GM19463 (cell line): ENCODE results near the gene TSPAN18.

ENCODE experiments used
- ATAC-seq: cut with Tn5 transposase; IDR thresholded peaks from one replicate; pipeline ENCODE4 v1.9.1; 2021; ENCODE audit warnings: mild to moderate bottlenecking, moderate library complexity; ENCODE audit not compliant: unreplicated experiment

Gene TSPAN18

DNA sequence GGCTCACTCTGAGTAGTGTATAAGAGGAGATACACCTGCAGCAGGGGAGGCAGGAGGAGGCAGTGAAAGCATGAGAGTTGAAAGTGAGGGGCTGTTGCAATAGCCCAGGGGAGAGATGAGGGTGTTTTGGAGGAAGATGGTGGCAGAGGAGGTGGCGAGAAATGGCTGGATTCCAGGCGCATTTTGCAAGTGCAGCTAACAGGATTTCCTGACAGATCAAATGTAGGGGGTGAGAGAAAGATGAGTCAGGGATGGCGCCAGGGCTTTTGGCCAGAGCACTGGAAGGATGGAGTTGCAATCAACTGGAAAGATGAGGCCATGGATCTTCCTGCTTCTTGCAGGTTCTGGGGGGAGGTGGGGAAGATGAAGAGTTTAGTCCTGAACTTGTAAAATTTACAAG lies 16.8 kb upstream of the TSPAN18 start:
- no peak for ATAC-seq

DNA sequence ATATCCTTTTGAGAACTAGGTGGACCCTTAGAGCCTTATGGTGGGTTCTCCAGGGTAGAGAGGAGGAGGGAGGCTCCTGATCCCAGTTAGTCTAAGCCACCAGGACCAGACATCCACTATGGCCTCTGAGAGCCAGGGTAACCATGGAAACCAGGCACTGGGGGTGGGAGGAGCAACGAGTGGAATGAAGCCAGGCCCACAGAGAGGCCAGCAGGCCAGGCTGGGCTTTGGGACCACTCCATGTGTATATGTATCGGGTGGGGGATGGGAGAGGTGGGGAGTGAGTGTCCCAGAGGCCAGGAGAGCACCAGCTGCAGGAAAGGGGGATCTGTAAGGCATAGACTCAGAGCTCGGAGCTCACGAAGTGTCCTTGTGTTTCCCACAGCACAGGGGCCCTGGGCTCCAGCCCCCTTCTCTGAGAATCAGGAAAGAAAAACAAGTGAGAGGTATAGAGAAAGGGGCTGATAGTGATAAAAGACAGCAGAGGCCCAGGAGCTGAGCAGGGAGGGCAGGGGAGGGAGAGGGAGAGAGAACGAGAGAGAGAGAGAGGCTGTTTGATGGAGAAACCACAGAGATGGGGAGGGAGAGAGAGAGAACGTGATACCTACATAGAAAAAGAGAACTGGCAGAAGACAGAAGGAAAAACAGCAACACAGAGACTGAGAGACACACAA lies 15.5 kb upstream of the TSPAN18 start:
- no peak for ATAC-seq

DNA sequence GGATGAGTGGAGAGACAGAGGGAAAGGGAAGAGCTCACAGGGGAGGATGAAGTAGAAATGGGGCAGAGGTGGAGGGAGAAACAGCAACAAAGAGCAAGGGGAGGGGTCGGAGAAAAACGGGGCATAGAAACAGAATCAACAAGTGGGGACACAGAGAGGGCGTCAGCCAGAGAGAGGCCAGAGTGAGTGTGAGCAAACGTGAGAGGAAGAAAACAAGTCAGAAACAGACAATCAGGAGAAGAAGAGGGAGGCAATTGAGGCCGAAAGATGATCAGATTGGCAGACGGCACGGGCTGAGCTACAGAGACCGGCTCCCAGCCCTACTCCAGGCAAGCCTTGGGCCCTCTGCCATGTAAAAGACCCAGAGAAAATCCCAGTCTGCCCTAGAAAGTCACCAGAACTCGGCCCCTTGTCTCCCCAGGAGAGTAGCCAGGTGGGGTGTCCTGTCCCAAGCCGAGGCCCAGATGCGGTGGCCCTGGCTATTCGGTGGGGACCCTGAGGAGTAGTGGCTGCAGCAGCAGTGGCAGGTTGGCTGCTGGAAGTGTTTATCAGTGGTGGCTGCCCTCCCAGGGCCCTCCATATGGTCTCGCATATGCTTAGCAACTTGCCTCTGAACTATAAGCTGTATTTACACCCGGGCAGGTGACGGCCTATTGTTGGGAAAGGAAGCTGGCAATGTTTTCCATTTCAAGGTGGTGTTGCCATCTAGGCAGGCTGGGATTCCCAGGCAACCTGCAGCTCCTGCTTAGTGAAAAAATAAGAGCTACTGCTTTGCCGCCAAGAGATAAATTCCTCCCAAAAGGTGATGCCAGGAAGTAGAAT lies 14.8 kb upstream of the TSPAN18 start:
- ATAC-seq: no peak

DNA sequence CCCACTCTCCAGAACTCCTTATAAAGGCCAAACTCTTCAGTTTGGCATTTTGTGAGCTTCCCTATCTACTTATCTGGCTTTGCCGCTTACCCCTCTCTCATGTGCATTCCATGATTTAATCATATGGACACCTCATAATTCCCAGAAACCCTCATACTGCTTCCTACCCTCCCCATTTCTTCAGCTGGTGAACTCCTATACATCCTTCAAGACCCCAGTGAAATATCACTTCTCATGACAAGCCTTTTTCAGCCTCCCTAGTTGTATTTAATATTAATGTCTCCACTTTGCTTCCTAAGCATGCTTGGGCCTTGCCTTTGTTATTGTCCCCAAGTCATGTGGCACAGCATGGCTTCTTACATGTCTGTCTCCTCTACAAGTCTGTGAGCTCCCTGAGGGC lies 13.7 kb upstream of the TSPAN18 start:
- ATAC-seq: no peak

DNA sequence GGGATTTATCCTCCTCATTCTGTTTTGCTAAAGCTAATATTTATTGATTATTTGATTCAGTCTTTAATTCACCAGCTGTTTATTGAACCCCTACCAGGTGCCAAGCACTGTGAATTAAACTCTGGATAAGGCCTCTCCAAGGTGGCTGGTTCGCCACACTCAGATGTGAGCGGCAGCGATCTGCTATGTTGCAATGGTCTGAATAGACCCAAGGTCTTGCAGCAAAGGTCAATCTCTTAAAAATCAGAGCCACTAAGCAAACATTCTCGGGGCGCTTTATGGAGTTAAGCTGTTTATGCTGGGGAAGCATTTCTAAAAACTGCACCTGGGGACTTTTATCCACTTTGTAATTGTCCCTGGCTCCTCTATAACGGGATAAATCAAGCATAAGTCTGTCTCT lies 10.5 kb upstream of the TSPAN18 start:
- ATAC-seq: no peak

DNA sequence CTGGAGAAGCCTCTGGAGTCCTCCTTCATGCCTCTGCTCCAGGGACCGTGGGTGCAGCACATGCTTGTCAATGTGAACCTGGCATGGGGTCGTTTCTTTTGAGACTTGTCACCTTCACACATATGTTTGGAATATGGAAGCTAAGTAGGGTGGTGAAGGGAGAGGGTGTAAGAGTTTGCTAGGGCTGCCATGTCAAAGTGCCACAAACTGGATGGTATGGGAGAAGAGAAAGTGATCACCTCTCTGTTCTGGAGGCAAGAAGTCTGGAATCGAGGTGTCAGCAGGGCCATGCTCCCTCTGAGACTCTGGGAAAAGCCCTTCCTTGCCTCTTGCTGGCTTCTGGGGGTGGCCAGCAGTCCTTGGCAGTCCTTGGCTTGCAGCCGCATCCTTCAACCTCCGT lies 8.7 kb upstream of the TSPAN18 start:
- no peak for ATAC-seq

DNA sequence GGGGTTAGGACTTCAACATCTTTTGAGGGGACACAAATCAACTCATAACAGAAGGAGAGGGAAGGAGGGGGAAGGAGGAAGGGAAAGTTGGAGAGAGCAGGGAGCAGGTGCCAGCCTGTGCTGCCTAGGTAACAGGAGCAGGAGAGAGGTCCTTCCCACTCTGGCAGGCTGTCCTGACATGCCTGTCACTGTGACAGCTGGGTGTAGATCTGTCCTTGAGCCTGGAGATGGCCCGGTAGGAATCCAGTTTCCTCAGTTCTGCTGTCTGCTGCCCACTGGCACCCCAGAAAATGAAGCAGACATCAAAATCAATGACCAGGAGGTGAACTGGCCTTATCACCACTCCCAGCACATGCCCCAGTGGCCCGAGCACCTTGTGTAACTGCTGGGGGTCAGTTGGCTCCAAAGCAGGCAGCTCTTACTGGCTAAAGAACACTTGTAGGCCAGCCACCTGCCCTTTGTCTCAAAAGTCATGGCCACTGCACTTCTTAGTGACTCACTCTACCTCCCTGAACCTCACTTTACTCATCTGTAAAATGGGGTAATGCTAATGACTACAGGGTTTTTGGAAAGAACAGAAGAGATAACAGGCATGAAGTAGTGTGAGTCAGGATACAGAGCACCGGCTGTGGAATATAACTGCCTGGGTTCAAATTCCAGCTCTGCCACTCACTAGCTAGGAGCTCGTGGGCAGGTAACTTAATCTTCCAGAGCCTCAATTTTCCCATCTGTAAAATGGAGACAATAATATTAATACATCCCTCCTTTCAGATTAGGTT lies 8.0 kb upstream of the TSPAN18 start:
- no peak for ATAC-seq

DNA sequence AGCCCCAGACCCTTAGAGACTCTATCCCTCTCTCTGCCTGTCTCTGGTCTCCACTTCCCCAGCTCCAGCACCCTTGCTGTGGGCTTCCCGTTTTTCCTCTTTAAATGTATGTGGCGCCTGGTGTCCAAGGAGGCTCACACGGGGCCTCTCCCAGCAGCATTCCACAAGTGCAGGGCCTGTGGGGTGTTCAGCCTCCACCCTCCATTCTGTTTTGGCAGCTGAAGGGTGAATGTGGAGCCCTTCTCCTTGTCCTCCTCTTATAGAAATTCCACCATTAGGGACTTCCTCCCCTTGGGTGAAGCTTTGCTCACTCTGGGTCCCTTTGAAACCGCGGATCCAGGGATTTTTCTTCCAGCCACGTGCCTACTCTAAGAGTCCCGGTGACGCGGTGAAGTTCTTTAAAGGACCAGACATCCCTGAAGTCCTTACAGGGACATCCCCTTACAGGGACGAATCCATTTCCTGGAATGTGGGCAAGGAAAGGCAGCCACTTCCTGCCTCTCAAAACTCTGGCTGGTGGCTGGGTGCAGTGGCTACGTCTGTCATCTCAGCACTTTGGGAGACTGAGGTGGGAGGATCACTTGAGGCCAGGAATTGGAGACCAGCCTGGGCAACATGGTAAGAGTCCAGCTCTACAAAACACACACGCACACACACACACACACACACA lies 1.6 kb upstream of the TSPAN18 start:
- no peak for ATAC-seq

DNA sequence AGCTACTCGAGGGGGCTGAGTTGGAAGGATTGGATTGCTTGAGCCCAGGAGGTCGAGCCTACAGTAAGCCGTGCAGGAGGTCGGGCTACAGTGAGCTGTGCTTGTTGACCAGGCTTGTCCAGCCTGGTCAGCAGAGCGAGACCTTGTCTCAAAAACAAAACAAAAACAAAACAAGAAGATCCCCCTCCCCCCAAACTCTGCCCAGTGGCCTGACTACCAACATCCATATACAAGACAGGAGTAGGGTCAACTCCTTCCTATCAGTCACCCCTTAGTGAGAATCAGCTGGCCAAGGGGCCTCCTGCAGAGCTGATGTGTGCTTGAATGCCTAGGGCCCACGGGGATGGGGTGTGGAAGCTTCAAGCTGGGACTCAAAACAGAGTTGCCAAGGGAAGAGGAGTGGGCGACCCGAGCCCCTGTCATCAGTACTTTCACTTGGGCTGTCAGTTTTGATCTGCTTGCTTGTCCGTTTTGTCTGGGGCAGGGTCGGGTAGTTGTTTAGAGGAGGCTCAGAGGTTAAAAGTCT lies 942 bp upstream of the TSPAN18 start:
- peak; percentile 19 for ATAC-seq

DNA sequence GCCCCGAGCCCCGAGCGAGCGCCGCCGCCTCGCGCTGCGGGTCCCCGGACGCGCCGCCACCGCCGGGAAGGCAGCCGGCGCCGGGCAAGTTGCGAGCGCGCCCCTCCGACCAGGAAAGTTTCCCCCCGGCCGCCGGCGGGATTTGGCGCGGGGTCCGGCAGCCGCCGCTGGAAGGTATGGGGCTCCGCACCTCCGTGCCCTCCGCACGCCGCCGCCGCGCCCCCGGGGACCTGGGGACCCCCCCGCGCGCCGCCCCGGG lies 281 bp downstream of the TSPAN18 start:
- no peak for ATAC-seq

DNA sequence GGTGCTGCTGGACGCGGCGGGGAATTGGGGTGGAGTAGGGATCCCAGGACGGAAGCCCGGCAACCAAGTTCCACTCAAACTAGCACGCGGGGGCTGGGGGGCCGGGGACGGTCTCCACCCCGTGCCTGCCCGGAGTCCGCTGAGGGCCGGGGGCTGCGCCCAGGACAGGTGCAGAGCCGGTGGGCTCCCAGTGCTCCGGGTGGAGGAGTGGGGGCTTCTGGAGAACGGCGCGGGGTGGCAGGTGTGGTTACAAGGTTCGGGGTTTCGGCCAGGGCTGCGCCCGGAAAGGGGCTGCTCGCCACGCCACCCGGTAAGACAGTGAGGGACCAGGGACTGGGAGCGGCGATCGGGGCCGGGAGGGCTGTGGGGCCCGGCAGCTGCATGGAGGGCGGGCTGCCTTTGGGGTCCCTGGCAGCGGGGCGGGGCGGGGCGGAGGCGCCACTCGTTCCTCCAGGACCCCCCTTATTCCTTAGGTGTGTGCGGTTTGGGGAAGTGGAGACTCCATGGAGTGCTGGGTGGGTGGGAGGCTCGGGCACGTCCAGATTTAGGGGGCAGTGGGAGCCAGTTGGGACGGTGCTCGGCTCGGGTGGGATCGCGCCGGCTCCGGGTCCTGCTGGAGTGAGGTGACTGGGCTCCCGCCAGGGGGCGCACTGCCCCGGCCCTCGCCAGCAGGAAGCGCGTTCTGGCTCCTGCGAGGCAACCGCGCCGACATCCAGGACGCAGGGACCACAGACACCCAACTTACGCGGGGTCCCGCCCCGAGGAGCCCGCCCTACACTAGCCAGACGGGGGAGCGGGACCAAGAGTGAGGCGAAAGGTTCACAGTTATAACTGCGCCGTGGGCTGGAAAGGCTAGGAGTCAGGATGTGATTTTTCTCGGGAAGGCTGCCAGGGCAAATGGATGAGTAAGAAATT lies 868 bp downstream of the TSPAN18 start:
- ATAC-seq: peak; percentile 52

DNA sequence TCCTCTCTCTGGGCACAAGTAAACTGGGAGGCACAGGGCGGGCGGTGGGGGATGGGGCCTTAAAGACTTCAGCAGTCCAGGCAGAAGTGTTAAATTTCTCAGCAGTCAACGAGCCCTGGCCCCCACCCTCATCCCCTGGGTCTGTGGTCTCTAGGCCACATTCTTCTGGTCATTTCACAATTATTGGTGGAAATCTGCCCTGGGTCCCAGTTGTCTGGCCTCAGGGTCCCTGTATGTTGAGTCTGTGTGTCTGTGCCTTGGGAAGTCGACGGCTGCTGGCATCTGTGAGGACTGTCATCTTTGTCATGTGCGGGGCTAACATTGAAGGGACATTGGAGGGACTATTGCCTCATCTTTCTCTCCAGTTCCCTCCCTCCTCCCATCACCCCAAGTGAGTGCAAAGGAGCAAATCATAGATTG lies 1.7 kb downstream of the TSPAN18 start:
- no peak for ATAC-seq

DNA sequence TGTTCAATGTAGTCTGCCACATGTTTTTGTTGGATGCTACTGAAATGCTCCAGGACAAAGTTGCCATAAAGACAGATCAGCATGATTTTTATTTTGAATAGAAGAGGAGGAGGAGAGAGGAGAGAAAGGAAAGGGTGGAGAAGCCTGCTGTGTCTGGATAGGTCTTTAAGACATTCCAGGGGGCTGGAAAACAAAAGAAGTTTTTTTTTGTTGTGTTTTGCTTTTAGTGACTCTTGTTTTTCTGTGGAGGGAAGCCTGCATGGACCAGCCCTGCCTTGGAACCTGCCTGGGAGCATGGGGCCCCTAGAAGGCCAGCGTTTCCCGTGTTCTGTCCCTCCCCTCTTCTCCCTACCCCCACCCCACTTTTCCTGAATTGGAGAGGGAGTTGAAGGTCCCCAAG lies 2.3 kb downstream of the TSPAN18 start:
- no peak for ATAC-seq

DNA sequence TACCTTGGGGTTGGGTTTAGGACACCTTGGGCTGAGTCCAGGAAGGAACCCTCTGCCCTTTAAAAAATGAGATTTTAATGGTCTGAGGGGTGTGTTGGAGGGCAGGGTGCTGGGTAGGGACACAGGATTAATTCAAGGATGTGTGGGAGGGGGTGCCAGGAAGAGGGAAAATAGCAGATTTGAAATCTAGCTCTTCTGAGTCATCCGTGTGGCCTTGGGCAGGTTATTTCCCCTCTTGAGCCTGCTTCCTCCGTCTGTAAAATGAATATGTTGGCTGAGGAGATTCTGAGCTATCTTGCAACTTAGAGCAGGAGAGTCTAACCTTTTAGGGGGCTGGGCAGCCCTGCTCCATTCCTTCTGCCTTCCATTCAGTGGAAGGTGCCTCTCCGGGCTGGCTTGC lies 3.0 kb downstream of the TSPAN18 start:
- ATAC-seq: no peak

DNA sequence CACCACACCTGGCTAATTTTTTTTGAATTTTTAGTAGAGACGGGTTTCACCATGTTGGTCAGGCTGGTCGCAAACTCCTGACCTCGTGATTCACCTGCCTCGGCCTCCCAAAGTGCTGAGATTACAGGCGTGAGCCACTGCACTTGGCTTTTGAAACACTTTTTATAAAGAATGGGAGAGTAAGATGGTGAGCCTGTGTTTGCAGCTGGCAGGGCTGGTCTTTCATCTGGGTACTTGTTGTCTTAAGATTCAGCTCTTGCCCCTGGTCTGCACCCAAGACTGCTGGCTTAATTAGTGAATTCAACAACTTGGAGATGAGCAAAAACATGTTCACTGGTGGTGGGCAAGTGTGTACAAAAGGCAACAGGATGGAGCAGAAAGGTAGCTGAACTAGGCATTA lies 4.0 kb downstream of the TSPAN18 start:
- no peak for ATAC-seq

DNA sequence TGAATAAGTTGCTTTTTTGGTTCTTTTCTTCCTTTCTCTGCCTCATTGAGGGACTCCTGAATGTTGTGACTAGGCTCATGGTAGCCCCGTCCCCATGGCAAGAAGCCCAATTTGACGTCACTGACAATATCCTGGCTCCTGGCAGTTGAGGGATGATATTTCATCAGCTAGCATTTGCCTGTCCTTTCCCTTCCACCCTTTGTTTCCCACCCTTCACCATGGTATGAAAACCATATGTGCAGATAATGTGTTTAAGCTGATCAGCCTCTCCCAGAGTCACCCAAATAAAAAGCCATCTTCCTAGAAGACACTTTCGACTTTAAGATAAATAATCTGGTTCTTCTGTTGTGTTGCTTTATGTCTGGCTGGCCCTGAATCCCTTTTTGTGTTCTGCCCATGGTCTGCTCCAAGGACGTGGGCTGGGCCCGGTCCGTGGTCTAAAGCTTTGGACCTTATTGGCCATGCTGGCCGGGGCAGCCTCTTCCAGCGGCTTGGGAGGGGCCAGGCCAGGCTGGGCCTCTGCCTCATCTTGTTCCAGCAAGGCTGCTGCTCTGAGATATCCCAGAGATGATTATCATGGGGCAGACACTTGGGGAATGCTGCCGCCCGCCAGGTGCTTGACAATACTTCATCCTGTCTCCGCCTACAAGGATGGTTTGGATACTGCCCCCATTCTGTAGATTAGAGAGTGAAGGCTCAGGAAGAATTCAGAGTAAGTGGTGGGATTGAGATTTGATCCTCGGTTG lies 5.1 kb downstream of the TSPAN18 start:
- no peak for ATAC-seq

DNA sequence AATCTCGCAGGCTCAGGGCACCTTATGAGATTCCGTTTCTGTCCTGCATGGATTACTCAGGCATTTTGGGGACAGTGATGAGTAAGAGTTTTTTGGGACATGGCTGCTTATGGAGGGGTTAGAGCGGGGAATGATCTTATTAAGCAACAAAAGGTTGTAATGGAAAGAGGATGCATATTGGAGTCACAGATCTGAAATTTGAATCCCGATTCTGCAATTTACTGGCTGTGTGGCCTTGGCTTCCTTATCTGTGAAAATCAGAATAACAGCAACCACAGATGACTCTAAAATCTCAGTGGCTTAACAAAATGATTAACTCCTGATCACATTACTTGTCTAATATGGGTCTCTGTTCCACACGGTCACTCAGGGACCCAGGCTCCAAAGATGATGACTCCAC lies 5.8 kb downstream of the TSPAN18 start:
- ATAC-seq: no peak

DNA sequence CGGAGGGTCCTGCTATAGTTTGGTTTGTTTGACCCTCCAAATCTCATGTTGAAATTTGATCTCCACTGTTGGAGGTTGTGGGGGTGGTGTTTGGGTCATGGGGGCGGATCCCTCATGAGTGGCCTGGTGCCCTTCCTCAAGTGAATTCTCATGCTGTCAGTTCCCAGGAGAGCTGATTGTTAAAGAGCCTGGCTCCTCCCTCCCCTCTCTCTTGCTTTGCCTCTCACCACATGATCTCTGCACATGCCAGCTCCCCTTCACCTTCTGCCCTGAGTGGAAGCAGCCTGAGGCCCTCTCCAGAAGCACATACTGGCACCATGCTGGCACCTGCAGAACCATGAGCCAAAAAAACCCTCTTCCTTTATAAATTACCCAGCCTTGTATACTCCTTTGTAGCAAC lies 7.1 kb downstream of the TSPAN18 start:
- no peak for ATAC-seq

DNA sequence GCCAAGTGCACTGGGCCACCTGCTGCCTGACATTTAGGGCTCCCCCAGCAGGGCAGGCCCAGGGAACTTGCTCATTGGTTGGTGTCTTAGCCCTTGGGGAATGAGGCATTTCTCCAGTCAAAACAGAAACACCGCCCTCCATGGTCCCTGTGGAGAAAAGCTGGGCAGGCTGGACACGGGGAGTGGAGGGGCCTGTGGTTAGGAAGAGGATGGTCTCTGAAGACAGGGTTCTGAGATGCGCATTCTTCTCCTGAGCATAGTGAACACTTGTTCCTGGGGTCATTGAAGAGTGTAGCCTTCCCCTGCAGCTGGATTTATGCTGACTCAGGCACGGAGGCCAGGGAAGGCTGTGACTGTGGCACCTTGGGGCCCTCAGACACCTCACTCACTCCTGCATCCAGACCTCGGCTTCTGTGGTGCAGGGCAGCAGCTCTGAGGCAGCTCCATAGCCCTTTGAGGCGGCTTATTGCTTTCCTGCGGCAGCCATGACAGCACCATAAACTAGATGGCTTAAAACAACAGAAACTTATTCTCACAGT lies 8.2 kb downstream of the TSPAN18 start:
- ATAC-seq: no peak
